GM15510 (cell line): ENCODE data around the gene ETV7.

Experiments used
- POLR2A ChIP-seq: IDR thresholded peaks from 3 replicates; pipeline ENCODE4 v1.6.1; 2011; ENCODE audit warnings: borderline replicate concordance; ENCODE audit not compliant: insufficient read length; ENCODE audit errors: extremely low read depth

The ETV7 gene

GRCh38 chr6:36360241-36361054 is 27.0 kb downstream of the ETV7 start:
- no peak for TF ChIP-seq POLR2A

- TF ChIP-seq POLR2A = no peak
These were observed 29.1 kb downstream of the ETV7 start for GRCh38 chr6:36358226-36358915.

DNA sequence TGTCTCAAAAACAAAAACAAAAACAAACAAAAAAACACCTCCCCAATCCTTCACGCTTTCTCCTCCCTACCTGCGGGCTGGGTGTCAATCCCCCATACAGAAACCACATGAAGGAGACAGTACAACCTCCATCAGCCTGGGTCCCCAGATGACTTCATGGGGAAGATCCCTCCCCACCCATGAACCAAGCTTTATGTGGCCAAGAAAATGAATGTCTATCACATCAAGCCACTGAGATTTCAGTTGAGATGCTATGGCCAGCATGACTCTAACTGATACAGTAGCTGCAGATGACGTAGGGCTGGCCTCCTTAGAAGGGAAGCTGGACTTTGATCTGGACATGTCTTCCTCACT is 29.6 kb downstream of the ETV7 start:
- no peak for TF ChIP-seq POLR2A

GRCh38 chr6:36355819-36356218 is 31.6 kb downstream of the ETV7 start:
- TF ChIP-seq POLR2A = no peak

DNA sequence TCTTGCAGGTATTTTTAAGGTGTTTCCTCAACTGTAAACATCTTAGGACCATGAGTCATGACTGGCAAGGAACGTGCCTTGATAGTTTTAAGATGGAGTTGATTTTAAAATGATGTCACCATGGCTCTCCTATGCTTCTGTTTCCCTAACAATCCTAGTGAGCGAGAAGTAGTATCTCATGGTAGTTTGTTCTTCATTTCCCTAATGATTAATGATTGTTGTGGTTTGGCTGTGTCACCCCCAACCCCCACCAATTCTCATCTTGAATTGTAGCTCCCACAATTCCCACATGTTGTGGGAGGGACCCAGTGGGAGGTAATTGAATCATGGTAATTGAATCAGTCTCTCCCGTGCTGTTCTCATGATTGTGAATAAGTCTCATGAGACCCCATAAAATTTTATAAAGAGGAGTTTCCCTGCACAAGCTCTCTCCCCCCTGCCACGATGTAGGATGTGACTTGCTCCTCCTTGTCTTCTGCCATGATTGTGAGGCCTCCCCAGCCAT is 34.0 kb downstream of the ETV7 start:
- TF ChIP-seq POLR2A = no peak

GRCh38 chr6:36352477-36353157 is 34.9 kb downstream of the ETV7 start:
- TF ChIP-seq POLR2A = no peak

DNA sequence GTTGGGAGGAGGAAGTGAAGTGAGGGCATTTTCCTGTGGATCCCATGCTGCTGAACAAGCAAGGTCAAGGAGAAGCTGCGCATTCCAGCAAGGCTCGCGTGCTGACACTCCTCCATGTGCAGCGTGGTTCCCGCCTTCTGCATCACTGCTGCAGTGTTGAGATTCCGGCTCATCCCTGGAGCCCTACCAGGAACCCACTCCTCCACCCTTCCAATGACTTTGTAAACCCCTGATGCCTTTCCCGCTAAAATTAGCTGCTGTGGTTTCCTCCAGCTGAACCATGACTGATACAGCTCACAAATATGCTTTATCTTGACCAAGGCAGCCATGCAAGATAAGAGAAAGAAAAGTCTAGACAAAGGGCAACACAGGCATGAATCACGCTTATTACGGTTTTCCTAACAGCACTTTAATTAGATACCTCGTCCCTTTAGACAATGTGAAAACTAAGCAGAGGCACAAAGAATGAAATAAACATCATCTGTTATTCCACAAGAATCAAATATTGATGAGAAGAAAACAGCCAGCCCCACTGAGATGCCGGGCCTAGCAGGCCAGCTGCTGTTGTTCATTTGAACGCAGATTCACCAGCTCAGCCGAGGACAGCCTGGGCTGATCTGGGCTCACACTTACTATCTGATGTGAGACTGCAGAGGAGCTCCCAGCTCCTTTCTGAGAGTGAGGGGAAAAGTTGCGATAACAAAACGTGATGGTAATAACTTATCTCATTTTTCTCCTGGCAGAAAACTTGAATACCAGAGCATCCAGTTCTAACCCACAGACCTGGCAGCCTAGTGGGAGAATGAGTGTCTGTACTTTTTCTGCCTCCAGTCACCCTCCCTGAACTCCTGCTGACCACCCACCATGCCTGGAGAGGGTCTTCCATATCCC is 36.5 kb downstream of the ETV7 start:
- TF ChIP-seq POLR2A = no peak

- TF ChIP-seq POLR2A = no peak
These were observed 37.4 kb downstream of the ETV7 start for GRCh38 chr6:36350082-36350481.

DNA sequence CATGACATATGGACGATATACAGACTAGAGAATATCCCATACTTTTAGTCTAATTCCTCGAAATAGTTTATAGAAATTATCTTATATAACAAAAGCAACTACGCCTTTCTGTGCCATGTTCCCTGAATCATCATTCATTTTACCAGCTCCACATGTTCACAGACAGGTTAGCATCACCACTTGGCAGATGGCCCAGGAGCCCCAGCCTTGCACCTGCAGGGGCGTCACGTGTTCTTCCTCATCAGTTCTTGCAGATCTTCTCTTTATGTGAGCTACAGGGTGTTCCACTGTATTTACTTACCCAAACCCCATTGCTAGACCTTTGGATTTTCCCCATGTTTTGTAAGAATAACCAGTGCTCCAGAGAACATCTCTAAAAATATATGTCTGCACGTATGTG is 38.2 kb downstream of the ETV7 start:
- no peak for TF ChIP-seq POLR2A

DNA sequence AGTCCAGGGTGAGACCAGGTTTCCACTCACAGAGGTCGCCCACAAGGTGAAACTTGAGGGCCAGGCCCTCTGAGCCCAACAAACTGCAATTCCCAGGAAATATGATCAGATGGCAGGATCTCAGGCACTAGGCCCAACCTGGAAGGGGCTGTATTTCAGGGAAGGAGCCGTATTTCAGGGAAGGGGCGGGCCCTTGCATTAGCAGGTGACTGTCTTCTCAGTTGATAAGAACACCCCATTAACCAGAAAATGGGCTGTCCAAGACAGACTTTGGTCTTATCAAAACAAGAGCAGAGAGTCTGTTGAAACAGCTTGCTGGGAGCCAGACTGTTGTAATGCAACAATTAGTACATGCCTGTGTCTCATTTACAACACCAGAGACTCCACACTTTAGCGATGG is 39.8 kb downstream of the ETV7 start:
- no peak for TF ChIP-seq POLR2A

DNA sequence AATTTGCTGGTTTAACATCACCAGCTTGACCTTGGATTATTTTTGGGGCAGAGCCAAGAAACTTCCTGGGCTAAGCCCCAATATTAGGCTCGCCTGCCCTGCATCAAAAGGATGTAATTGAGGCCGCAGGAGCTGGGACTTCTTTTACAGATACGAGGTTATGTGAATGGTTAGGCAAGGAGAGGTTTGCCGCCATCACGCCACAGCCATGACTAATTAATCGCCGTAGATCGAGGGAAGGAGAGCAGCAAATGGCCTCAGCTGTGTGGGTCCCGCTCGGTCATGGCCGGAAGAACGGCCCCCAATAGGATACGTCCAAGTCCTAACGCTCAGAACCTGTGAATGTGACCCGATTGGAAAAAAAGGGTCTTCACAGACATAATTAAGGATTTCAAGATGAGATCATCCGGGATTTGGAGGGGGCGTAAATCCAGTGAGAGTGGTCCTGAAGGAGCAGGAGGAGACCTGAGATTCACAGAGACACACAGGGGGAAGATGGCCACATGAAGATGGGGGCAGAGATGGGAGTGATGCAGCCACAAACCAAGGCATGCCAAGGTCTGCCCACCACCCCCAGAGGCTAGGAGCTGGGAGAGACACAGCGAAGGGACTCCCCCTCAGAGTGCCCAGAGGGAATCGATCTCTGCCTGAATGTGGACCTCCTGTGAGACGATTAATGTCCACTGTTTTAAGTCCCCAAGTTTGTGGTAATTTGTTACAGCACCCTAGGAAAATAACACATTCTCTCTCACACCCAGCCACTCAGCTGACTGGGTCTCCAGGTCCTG is 40.8 kb downstream of the ETV7 start:
- TF ChIP-seq POLR2A = no peak

- no peak for TF ChIP-seq POLR2A
These were observed 41.6 kb downstream of the ETV7 start for GRCh38 chr6:36345681-36346466.

GRCh38 chr6:36343109-36343680 is 44.3 kb downstream of the ETV7 start:
- TF ChIP-seq POLR2A = no peak
